Panc1 (cell line): ENCODE measurements around the gene NXT1. TPM values are rescaled to one million over a fixed set of nuclear protein-coding genes. Genes with fewer than 3 reads are reported as not detected.

ENCODE experiments used
- ATAC-seq: fragments of 200-7000 bp; cut with Tn5 transposase; 2 replicates; pipeline ENCODE4 v1.9.1; 2020; ENCODE audit warnings: mild to moderate bottlenecking, moderate library complexity
- BruUV-seq: library from RNA; stranded (reverse); fragments of 400-500 nt; replicated peaks from 2 replicates; lab custom pipeline; 2021; lab: Mats Ljungman, UMichigan
- CTCF ChIA-PET: fragments of 300-600 bp; sonication (Branson Sonifier 250); formaldehyde crosslinking; loops from one replicate; lab custom pipeline; 2022; ENCODE audit warnings: antibody characterized with exemption; lab: Charles Lee
- POLR2A ChIA-PET: fragments of 300-600 bp; sonication (Branson Sonifier 250); formaldehyde crosslinking; loops from one replicate; lab custom pipeline; 2022; ENCODE audit warnings: antibody characterized with exemption; lab: Charles Lee
- DNase-seq: peaks from one replicate; pipeline ENCODE4 v3.0.0-alpha.2; 2010; ENCODE audit warnings: low read depth, low spot score
- H3K27ac ChIP-seq: 2 replicates; pipeline ENCODE4 v1.5.1; 2011; ENCODE audit warnings: mild to moderate bottlenecking, low read length, inconsistent platforms
- H3K27me3 ChIP-seq: fragments of 200-500 bp; sonication (Bioruptor generic); 2 replicates; pipeline ENCODE4 v1.6.0; 2014; ENCODE audit warnings: low read length, inconsistent platforms; ENCODE audit not compliant: control insufficient read depth, insufficient read depth
- H3K36me3 ChIP-seq: fragments of 200-500 bp; sonication (Bioruptor generic); 2 replicates; pipeline ENCODE4 v1.5.1; 2014; ENCODE audit warnings: inconsistent platforms, mild to moderate bottlenecking, low read length, moderate library complexity; ENCODE audit not compliant: control insufficient read depth, insufficient read depth
- H3K4me1 ChIP-seq: 2 replicates; pipeline ENCODE4 v1.5.1; 2011; ENCODE audit warnings: inconsistent platforms, mild to moderate bottlenecking, low read length, moderate library complexity; ENCODE audit not compliant: control insufficient read depth, insufficient read depth
- H3K4me3 ChIP-seq, 2 experiments: 2 replicates each; pipeline ENCODE4 v1.5.1; 2011 to 2012; ENCODE audit warnings: low read depth in 2 of 2, low read length in 2 of 2, mild to moderate bottlenecking in 2 of 2, inconsistent platforms in 1 of 2, moderate library complexity in 1 of 2
- H3K9me3 ChIP-seq: fragments of 200-500 bp; sonication (Bioruptor generic); 2 replicates; pipeline ENCODE4 v1.5.1; 2014; ENCODE audit warnings: low read depth, mild to moderate bottlenecking, inconsistent platforms, low read length, moderate library complexity; ENCODE audit not compliant: control insufficient read depth, insufficient read depth
- POLR2AphosphoS5 ChIP-seq: IDR thresholded peaks from 2 replicates; pipeline ENCODE4 v1.6.1; 2012; ENCODE audit warnings: mild to moderate bottlenecking, low read depth, low read length, moderate library complexity
- SIN3A ChIP-seq: IDR thresholded peaks from 2 replicates; pipeline ENCODE4 v1.6.1; 2012; ENCODE audit warnings: low read depth, mild to moderate bottlenecking, low read length, moderate library complexity, borderline replicate concordance; ENCODE audit not compliant: insufficient read depth
- TCF7L2 ChIP-seq: IDR thresholded peaks from 2 replicates; pipeline ENCODE4 v1.6.1; 2011; ENCODE audit warnings: mild to moderate bottlenecking, low read depth, low read length, inconsistent platforms
- in situ Hi-C: cut with HindIII; loops from 2 replicates; pipeline ENCODE4 v1.10.0; 2016; ENCODE audit warnings: low sequenced_read_pairs, low pct_unique_long_range_greater_than_20kb
- intact Hi-C: fragments of 100-400 bp; cut with micrococcal nuclease; formaldehyde crosslinking; loops from one replicate; pipeline ENCODE4 v1.10.0; 2022; ENCODE audit not compliant: unreplicated experiment
- total RNA-seq: library from RNA; stranded (reverse); gene quantifications from one replicate; pipeline ENCODE4 v1.2.1, GENCODE V29; 2021; ENCODE audit not compliant: unreplicated experiment
- TF ChIP-seq, protein P1 (sequence below): fragments of 450-650 bp; IDR thresholded peaks from 2 replicates; pipeline ENCODE4 v1.5.1; 2017; ENCODE audit warnings: mild to moderate bottlenecking
- TF ChIP-seq, protein P2 (sequence below), 2 experiments: IDR thresholded peaks; 2 replicates each; pipeline ENCODE4 v1.6.1; 2011 to 2012; ENCODE audit warnings: low read depth in 2 of 2, control low read depth in 1 of 2, low read length in 1 of 2, mild to moderate bottlenecking in 1 of 2, moderate library complexity in 1 of 2; ENCODE audit not compliant: insufficient read depth in 1 of 2

NXT1 gene
- total RNA-seq, 1 experiment from 2014 or later: 31.3 TPM

DNA sequence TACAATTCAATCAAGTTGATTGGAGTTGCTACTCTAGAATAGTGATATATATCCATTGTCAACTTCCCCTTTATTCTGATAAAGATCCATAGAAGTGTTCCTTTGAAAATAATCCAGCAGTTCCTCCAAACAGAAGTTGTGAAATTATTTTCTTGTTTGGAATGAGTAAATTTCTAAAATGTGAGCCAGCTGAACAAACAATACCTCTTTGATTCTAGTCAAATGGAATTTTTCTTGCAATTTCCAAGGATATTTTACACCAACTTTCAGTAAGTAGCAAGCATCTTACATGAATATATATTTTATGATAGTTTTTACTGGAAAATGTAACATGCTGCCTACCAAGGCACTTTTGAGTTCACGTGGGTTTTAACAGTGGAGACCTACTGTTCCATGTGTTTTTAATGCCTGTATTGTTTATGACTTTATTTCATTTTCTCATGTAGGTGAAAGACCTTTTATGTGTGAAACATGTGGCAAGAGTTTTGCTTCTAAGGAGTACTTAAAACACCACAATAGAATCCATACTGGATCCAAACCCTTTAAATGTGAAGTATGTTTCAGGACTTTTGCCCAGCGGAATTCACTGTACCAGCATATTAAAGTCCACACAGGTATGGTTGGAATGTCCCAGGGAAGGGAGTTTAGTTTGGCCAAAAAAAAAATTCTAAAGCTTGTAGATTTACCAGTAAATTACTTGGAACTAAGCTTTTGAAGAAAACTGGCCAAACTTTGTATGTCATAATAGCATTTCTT lies 17.9 kb downstream of the NXT1 start:
- Histone ChIP-seq H3K4me3 (no peak overlapping the region), H3K9me3 (no peaks in the 10 kb centered on the region), H3K27ac (no peak overlapping the region), H3K4me1 (peaks cover 20% of the 10 kb centered on the region), H3K27me3 (no peaks in the 10 kb centered on the region), H3K36me3 (peaks cover 35% of the 10 kb centered on the region)
- BruUV-seq: no TSS peak
- intact Hi-C loops (no loop called here), in situ Hi-C loops (no loop called here)
- CTCF ChIA-PET: no interaction called here
- DNase-seq (no peak), ATAC-seq (no peak)
- POLR2A ChIA-PET: no interaction called here
- TF ChIP-seq, protein P1, sequence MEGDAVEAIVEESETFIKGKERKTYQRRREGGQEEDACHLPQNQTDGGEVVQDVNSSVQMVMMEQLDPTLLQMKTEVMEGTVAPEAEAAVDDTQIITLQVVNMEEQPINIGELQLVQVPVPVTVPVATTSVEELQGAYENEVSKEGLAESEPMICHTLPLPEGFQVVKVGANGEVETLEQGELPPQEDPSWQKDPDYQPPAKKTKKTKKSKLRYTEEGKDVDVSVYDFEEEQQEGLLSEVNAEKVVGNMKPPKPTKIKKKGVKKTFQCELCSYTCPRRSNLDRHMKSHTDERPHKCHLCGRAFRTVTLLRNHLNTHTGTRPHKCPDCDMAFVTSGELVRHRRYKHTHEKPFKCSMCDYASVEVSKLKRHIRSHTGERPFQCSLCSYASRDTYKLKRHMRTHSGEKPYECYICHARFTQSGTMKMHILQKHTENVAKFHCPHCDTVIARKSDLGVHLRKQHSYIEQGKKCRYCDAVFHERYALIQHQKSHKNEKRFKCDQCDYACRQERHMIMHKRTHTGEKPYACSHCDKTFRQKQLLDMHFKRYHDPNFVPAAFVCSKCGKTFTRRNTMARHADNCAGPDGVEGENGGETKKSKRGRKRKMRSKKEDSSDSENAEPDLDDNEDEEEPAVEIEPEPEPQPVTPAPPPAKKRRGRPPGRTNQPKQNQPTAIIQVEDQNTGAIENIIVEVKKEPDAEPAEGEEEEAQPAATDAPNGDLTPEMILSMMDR: no peak
- no peak for TF ChIP-seq TCF7L2
- TF ChIP-seq POLR2AphosphoS5: no peak
- TF ChIP-seq, protein P2, sequence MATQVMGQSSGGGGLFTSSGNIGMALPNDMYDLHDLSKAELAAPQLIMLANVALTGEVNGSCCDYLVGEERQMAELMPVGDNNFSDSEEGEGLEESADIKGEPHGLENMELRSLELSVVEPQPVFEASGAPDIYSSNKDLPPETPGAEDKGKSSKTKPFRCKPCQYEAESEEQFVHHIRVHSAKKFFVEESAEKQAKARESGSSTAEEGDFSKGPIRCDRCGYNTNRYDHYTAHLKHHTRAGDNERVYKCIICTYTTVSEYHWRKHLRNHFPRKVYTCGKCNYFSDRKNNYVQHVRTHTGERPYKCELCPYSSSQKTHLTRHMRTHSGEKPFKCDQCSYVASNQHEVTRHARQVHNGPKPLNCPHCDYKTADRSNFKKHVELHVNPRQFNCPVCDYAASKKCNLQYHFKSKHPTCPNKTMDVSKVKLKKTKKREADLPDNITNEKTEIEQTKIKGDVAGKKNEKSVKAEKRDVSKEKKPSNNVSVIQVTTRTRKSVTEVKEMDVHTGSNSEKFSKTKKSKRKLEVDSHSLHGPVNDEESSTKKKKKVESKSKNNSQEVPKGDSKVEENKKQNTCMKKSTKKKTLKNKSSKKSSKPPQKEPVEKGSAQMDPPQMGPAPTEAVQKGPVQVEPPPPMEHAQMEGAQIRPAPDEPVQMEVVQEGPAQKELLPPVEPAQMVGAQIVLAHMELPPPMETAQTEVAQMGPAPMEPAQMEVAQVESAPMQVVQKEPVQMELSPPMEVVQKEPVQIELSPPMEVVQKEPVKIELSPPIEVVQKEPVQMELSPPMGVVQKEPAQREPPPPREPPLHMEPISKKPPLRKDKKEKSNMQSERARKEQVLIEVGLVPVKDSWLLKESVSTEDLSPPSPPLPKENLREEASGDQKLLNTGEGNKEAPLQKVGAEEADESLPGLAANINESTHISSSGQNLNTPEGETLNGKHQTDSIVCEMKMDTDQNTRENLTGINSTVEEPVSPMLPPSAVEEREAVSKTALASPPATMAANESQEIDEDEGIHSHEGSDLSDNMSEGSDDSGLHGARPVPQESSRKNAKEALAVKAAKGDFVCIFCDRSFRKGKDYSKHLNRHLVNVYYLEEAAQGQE (IDR thresholded peaks at IDR 0.05; ENCODE audit: insufficient read depth in 1 of 2, low read depth in 2 of 2, low read length in 1 of 2): no peak
- no peak for TF ChIP-seq SIN3A

DNA sequence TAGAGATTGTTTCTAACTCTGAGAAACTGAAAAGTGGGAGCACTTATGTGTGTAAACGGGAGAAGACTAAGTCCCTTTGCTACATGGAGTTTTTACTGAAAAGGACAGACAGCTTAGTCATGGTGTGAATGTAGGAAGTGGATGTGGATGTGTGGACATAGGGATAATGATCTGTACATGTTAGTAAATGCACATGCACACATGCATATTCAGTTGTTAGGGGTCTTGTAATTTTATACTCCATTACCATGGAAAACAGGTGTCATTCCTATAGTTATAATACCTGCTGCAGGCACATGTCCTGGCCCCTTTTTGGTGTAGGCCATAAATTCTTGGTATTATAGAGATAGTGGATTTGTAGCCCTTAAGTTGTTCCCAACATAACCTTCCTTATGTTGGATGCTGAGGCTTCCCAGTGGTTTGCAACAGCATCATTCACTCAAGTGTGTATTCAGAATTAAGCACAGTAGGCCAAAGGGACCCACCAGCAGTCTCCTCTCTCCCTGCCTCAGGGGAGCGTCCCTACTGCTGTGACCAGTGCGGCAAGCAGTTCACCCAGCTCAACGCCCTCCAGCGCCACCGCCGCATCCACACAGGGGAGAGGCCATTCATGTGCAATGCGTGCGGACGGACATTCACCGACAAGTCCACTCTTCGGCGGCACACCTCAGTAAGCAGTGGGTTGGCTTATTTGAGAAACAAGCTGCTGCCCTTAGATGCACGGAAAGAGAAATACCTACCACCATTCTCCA lies 18.7 kb downstream of the NXT1 start:
- no peaks in the 10 kb centered on the region for H3K27me3 ChIP-seq
- no peaks in the 10 kb centered on the region for H3K9me3 ChIP-seq
- POLR2A ChIA-PET: no interaction called here
- DNase-seq (no peak), ATAC-seq (no peak)
- TF ChIP-seq, protein P2 (IDR thresholded peaks at IDR 0.05; ENCODE audit: insufficient read depth in 1 of 2, low read depth in 2 of 2, low read length in 1 of 2): no peak
- TF ChIP-seq TCF7L2: no peak
- TF ChIP-seq, protein P1: no peak
- TF ChIP-seq SIN3A: no peak
- no peak for TF ChIP-seq POLR2AphosphoS5
- no TSS peak for BruUV-seq
- intact Hi-C loops: no loop called here
- no peak overlapping the region for H3K4me3 ChIP-seq
- H3K4me1 ChIP-seq: peaks cover 20% of the 10 kb centered on the region
- in situ Hi-C loops: no loop called here
- CTCF ChIA-PET: no interaction called here
- H3K27ac ChIP-seq: no peak overlapping the region
- peaks cover 35% of the 10 kb centered on the region for H3K36me3 ChIP-seq
